GM19240 (cell line): Measurements from ENCODE around the gene GPC5.

ENCODE experiments used
- DNase-seq: peaks from one replicate; pipeline ENCODE4 v3.0.0; 2011; ENCODE audit warnings: low spot score; ENCODE audit not compliant: insufficient read length

GPC5 gene

GRCh38 chr13:92135509-92135908 is 737.1 kb downstream of the GPC5 start:
- DNase-seq, result no peak

GRCh38 chr13:92136449-92137155 is 738.2 kb downstream of the GPC5 start:
- DNase-seq, result no peak

GRCh38 chr13:92137520-92137919 is 739.1 kb downstream of the GPC5 start:
- no peak for DNase-seq

GRCh38 chr13:92143766-92144165 is 745.3 kb downstream of the GPC5 start:
- DNase-seq, result no peak

- DNase-seq, result no peak
These were observed 752.2 kb downstream of the GPC5 start for GRCh38 chr13:92150606-92151005.

- no peak for DNase-seq
These were observed 759.9 kb downstream of the GPC5 start for GRCh38 chr13:92158346-92158745.

- DNase-seq, result no peak
These were observed 766.4 kb downstream of the GPC5 start for GRCh38 chr13:92164822-92165221.

GRCh38 chr13:92172191-92172590 is 773.8 kb downstream of the GPC5 start:
- DNase-seq, result no peak

GRCh38 chr13:92173254-92173653 is 774.8 kb downstream of the GPC5 start:
- no peak for DNase-seq

GRCh38 chr13:92175330-92175729 is 776.9 kb downstream of the GPC5 start:
- no peak for DNase-seq

- no peak for DNase-seq
These were observed 779.5 kb downstream of the GPC5 start for GRCh38 chr13:92177966-92178365.

- DNase-seq, result no peak
These were observed 780.8 kb downstream of the GPC5 start for GRCh38 chr13:92179223-92179622.

- DNase-seq, result peak; percentile 6
These were observed 789.1 kb downstream of the GPC5 start for GRCh38 chr13:92187378-92187989.

- DNase-seq, result no peak
These were observed 790.2 kb downstream of the GPC5 start for GRCh38 chr13:92188574-92188973.

- no peak for DNase-seq
These were observed 798.3 kb downstream of the GPC5 start for GRCh38 chr13:92196591-92197256.

- no peak for DNase-seq
These were observed 799.2 kb downstream of the GPC5 start for GRCh38 chr13:92197669-92198068.

GRCh38 chr13:92218615-92219014 is 820.2 kb downstream of the GPC5 start:
- no peak for DNase-seq

GRCh38 chr13:92221916-92222315 is 823.5 kb downstream of the GPC5 start:
- no peak for DNase-seq

GRCh38 chr13:92224052-92224821 is 825.8 kb downstream of the GPC5 start:
- no peak for DNase-seq

GRCh38 chr13:92224825-92225224 is 826.4 kb downstream of the GPC5 start:
- DNase-seq, result no peak

GRCh38 chr13:92225861-92226260 is 827.4 kb downstream of the GPC5 start:
- no peak for DNase-seq

GRCh38 chr13:92232871-92233270 is 834.5 kb downstream of the GPC5 start:
- DNase-seq, result no peak
